ENCODE results near the gene TMEM163. TPM values are rescaled to one million over a fixed set of nuclear protein-coding genes. Genes with fewer than 3 reads are reported as not detected.

TMEM163 gene
- total RNA-seq, 1 donor, result not detected

DNA sequence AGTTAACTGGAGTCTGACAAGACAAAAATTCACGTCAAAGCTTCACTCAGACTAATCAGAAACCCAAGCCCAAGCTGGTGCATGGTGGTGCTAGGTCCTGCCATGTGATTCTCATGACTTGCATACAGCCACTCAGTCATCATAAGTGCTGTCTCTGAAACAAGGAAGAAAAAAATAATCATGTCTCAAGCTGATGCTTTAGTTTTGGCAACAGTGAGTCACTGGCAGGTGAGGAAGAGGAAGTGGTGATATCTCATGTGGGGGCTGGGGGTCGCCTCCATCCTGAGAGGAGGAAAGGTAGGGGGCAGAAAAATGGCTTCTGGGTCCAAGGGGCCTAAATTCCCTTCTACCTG lies 136.3 kb downstream of the TMEM163 start:
- no peak for TF ChIP-seq CTCF (IDR thresholded peaks at IDR 0.05; ENCODE audit: insufficient read depth, low read depth, low read length)
- no peak overlapping the region for H3K4me3 ChIP-seq (ENCODE audit: low read depth, low read length)
- DNase-seq (ENCODE audit: low read depth), result no peak

GRCh38 chr2:134581877-134582546 lies 136.8 kb downstream of the TMEM163 start:
- no peak overlapping the region for H3K4me3 ChIP-seq (ENCODE audit: low read depth, low read length)
- DNase-seq (ENCODE audit: low read depth), result no peak
- TF ChIP-seq CTCF (IDR thresholded peaks at IDR 0.05; ENCODE audit: insufficient read depth, low read depth, low read length), result no peak

DNA sequence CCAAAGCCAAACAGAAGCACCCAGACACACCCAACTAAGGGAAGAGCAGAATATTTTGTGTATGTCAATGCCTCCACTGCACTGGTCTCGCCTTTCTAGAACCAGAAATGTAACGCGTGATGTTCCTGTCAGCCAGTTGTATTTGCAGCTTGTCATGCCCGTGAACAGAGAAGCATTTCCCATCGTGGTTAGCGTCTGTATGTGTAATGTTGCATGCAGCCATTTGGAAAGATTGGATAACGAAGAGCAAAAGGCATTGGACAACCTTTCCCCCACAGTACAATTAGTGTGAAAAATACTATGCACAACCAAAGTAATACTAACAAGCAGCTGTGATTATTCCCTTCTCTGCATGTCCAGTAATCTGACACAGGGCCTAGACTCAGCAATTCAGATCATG lies 140.5 kb downstream of the TMEM163 start:
- DNase-seq (ENCODE audit: low read depth), result no peak
- H3K4me3 ChIP-seq (ENCODE audit: low read depth, low read length), result no peak overlapping the region
- no peak for TF ChIP-seq CTCF (IDR thresholded peaks at IDR 0.05; ENCODE audit: insufficient read depth, low read depth, low read length)

- no peak overlapping the region for H3K4me3 ChIP-seq (ENCODE audit: low read depth, low read length)
- DNase-seq (ENCODE audit: low read depth), result no peak
- no peak for TF ChIP-seq CTCF (IDR thresholded peaks at IDR 0.05; ENCODE audit: insufficient read depth, low read depth, low read length)
These were observed 142.3 kb downstream of the TMEM163 start for GRCh38 chr2:134576478-134576877.

DNA sequence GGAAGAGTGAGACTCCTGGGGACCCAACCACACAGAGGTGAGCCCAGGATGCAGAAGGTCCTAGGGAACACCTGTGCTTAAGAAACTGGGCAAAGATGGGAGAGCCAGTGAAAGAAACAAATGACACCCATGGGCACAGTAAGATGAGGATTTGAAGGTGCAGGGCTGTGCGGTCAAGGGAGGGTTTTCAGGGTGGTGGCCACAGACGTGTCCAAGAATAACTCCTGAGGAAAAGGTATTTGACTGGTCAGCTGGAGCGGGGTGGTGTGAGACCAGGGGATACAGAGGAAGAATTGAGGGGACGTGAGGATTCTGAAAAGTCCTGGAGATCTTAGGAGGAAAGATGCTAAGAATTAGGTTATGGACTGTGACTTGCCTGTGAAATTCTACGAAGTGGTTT lies 142.9 kb downstream of the TMEM163 start:
- H3K4me3 ChIP-seq (ENCODE audit: low read depth, low read length), result no peak overlapping the region
- TF ChIP-seq CTCF (IDR thresholded peaks at IDR 0.05; ENCODE audit: insufficient read depth, low read depth, low read length), result no peak
- no peak for DNase-seq (ENCODE audit: low read depth)

GRCh38 chr2:134574611-134575330 lies 144.0 kb downstream of the TMEM163 start:
- DNase-seq (ENCODE audit: low read depth), result no peak
- H3K4me3 ChIP-seq (ENCODE audit: low read depth, low read length), result no peak overlapping the region
- no peak for TF ChIP-seq CTCF (IDR thresholded peaks at IDR 0.05; ENCODE audit: insufficient read depth, low read depth, low read length)
